Esophagus mucosa (tissue), 1 donor: ENCODE measurements around the gene AHNAK. TPM values are rescaled to one million over a fixed set of nuclear protein-coding genes. Genes with fewer than 3 reads are reported as not detected.

Source experiments
- total RNA-seq: library from RNA; stranded (reverse); gene quantifications from one replicate; pipeline ENCODE4 v1.2.4, GENCODE V29; 2023
- donor health status: DM: yes; HTN: yes; CAD: no.

AHNAK gene
- total RNA-seq, 1 donor from 2014 or later, result 931 TPM

Other genes starting within 250 kb of the AHNAK start
- not detected for gene SCGB1D4, start 247.7 kb downstream of the AHNAK start, total RNA-seq
- gene ASRGL1, start 209.4 kb downstream of the AHNAK start, total RNA-seq, result 1.2 TPM
- 0.48 TPM for gene SCGB1A1, start 127.8 kb downstream of the AHNAK start, total RNA-seq
- gene EEF1G, start 27.1 kb upstream of the AHNAK start, total RNA-seq, result 1,515 TPM
- 9.3 TPM for gene TUT1, start 44.7 kb upstream of the AHNAK start, total RNA-seq
- gene MTA2, start 55.1 kb upstream of the AHNAK start, total RNA-seq, result 88.4 TPM
- gene EML3, start 66.0 kb upstream of the AHNAK start, total RNA-seq, result 64.9 TPM
- 4.9 TPM for gene ROM1, start 66.5 kb upstream of the AHNAK start, total RNA-seq
- gene B3GAT3, start 75.2 kb upstream of the AHNAK start, total RNA-seq, result 11.3 TPM
- 175 TPM for gene GANAB, start 99.8 kb upstream of the AHNAK start, total RNA-seq
- 14.1 TPM for gene INTS5, start 106.5 kb upstream of the AHNAK start, total RNA-seq
- gene C11orf98, start 118.4 kb upstream of the AHNAK start, total RNA-seq, result 48.7 TPM
- 20.2 TPM for gene CSKMT, start 118.5 kb upstream of the AHNAK start, total RNA-seq
- 8.8 TPM for gene UQCC3, start 124.9 kb upstream of the AHNAK start, total RNA-seq
- 4.7 TPM for gene LBHD1, start 125.5 kb upstream of the AHNAK start, total RNA-seq
- 65.6 TPM for gene UBXN1, start 132.3 kb upstream of the AHNAK start, total RNA-seq
- gene LRRN4CL, start 142.7 kb upstream of the AHNAK start, total RNA-seq, result 1.1 TPM
- 42.4 TPM for gene BSCL2, start 160.6 kb upstream of the AHNAK start, total RNA-seq
- gene GNG3, start 160.9 kb upstream of the AHNAK start, total RNA-seq, result not detected
- gene HNRNPUL2, start 180.7 kb upstream of the AHNAK start, total RNA-seq, result 29.5 TPM
- gene TTC9C, start 181.7 kb upstream of the AHNAK start, total RNA-seq, result 13.5 TPM
- 8.0 TPM for gene ZBTB3, start 207.4 kb upstream of the AHNAK start, total RNA-seq
- gene POLR2G, start 214.8 kb upstream of the AHNAK start, total RNA-seq, result 75.5 TPM
- gene TAF6L, start 224.6 kb upstream of the AHNAK start, total RNA-seq, result 10.3 TPM
- 30.2 TPM for gene TMEM179B, start 240.6 kb upstream of the AHNAK start, total RNA-seq
- 10.0 TPM for gene TMEM223, start 245.2 kb upstream of the AHNAK start, total RNA-seq